H1 (cell line): ENCODE results near the gene HES2. TPM values are rescaled to one million over a fixed set of nuclear protein-coding genes. Genes with fewer than 3 reads are reported as not detected.

Source experiments
- EGR1 ChIP-seq: IDR thresholded peaks from 2 replicates; pipeline ENCODE4 v1.6.1; 2011; ENCODE audit warnings: low read depth, low read length, borderline replicate concordance
- GABPA ChIP-seq: IDR thresholded peaks from 2 replicates; pipeline ENCODE4 v1.6.1; 2011; ENCODE audit warnings: mild to moderate bottlenecking, low read length, moderate library complexity, borderline replicate concordance; ENCODE audit not compliant: insufficient read depth
- KDM4A ChIP-seq: IDR thresholded peaks from one replicate; pipeline ENCODE4 v1.7.1; 2012; ENCODE audit warnings: low read depth, mild to moderate bottlenecking, moderate library complexity, low read length, inconsistent platforms; ENCODE audit not compliant: severe bottlenecking
- POU5F1 ChIP-seq: IDR thresholded peaks from 2 replicates; pipeline ENCODE4 v1.6.1; 2011; ENCODE audit warnings: low read depth, mild to moderate bottlenecking, low read length, moderate library complexity
- SUZ12 ChIP-seq: fragments of 200-600 bp; sonication (generic); IDR thresholded peaks from 2 replicates; pipeline ENCODE4 v1.6.1; 2012; ENCODE audit warnings: mild to moderate bottlenecking, inconsistent platforms, low read length, moderate library complexity, mixed read lengths
- TAF7 ChIP-seq: optimal IDR thresholded peaks from 2 replicates; pipeline ENCODE3; 2011; ENCODE audit warnings: low read depth, mild to moderate bottlenecking, inconsistent platforms, low read length, moderate library complexity, borderline replicate concordance
- TCF12 ChIP-seq: IDR thresholded peaks from 2 replicates; pipeline ENCODE4 v1.6.1; 2011; ENCODE audit warnings: low read depth, mild to moderate bottlenecking, low read length
- polyA plus RNA-seq, 7 experiments: library from polyadenylated mRNA; depleted of rRNA in 3 of 7; stranded (reverse) in 5 of 7; unstranded in 2 of 7; fragments of >200 nt in 5 of 7; fragments of 200-250 nt in 2 of 7; gene quantifications; 1 replicate in 5 of 7; 2 replicates in 1 of 7; 4 replicates in 1 of 7; pipeline versions ENCODE4 v1.2.1 to v1.2.3, GENCODE V29; 2011 to 2013; ENCODE audit warnings: missing spikeins in 2 of 7, mixed read lengths in 2 of 7
- total RNA-seq: library from RNA; stranded (reverse); fragmentation: NEBNext Ultra II Directional; extraction: Animal tissue kit (Norgen Biotek cat#: 25700); gene quantifications from 2 replicates; pipeline ENCODE4 v1.2.1, GENCODE V29; 2021

Gene HES2
- total and polyA plus RNA-seq, 2 of the 8 experiments (the other 6 are each of a cell fraction or from before 2014, with no cell fraction given) = 0.15 to 0.53 TPM

DNA sequence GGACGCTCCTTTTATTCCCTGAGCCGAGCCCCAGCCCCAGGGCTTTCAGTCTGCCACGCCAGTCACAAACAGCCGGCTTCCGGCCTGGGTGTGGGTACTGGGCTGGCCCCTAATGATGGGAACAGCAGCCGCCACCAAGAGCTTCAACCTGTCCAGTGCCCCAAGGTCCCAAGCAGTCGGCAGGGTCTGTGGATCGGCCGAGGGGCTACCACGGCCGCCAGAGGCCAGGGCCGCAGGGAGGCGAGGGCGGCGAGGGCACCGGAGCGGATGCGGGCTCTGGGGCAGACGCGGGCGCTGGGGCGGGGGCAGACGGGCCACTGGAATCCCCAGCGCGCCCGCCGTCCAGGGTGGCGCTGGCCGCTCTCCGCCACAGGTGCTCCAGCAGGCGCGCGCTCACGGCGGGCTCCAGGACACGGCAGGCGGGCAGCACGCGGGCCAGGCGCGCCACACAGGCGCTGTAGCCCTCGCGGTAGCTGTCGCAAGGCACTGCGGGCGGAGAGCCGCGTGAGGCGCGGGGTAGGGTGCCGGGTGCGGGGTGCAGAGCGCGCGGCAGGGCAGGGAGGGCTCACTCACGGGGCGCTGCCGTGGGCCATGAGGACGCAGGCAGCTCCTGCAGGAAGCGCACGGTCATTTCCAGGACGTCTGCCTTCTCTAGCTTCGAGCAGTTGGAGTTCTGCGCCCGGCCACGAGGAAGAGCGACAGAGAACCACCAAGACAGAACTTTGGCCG, 887 bp downstream of the HES2 start (continued):
- TF ChIP-seq GABPA = 0 out of 2 replicates have a peak, but pooled peaks have one; percentile 11
- TF ChIP-seq KDM4A = peak; percentile 18
- TF ChIP-seq TCF12 = no peak
- TF ChIP-seq POU5F1 = no peak
- peak; percentile 91 for TF ChIP-seq SUZ12
- TF ChIP-seq EGR1 = no peak
- no peak for TF ChIP-seq TAF7
